GM18520 (cell line): ENCODE data around the gene OMA1.

Experiments
- ATAC-seq: cut with Tn5 transposase; IDR thresholded peaks from one replicate; pipeline ENCODE4 v1.9.1; 2021; ENCODE audit not compliant: unreplicated experiment

The OMA1 gene

DNA sequence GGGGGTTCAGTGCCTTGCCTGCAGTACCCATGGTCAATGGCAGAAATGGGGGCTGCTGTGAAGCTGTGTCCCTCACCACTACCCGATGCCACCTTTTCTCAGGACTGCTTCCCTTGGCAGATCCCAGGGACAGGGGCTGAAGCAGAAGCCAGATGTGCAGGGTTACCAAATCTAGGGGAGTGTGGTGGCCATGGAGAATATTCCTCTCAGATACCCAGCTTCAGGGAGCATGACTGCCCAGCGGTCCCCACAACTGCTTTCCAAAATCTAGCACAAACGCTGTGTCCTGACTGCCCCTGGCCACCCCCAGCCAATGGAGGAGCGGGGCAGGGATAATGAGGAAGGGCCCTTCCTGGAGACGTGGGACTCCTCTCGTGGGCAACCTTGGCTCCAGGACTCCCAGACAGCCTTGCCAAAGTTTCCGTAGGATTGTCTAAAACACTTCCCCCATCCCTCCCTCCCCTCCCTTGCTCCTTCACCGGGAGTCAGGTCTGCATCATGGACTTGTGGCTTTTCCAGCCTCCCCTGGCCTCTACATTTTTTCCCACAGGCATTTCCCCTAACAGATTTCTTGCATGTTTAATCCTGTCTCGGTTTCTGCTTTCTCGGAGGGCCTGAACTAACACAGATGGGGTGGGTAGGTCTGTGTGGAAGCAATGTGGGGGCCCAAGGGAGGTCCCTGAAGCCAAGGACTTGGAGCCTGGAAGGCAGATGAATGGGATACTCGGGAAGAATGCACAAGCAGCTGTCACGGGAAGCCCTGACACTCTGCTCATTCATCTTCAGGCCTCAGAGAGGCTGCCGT lies 80.5 kb downstream of the OMA1 start:
- ATAC-seq = no peak

DNA sequence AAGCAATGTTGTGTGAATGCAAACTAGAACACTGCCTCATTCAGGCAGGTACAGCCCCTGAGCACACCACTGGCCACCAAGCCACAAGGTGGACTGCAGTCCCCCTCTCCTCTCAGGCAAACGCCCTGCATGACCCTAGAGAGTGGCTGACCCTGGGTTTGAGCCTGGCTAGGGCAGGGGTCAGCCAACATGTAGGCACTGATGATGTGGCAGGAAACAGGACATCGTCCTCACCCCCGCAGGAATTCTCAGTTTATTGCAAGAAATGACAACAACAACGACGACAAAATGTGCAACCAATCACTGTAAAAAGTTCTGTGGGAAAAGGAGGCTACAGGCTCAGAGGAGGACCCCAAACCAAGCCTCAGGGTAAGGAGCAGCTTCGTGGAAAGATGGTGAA lies 81.3 kb downstream of the OMA1 start:
- ATAC-seq = no peak

- ATAC-seq = no peak
Observed at GRCh38 chr1:58460469-58460868, 86.1 kb downstream of the OMA1 start.

- ATAC-seq = no peak
Observed at GRCh38 chr1:58459911-58460310, 86.6 kb downstream of the OMA1 start.

DNA sequence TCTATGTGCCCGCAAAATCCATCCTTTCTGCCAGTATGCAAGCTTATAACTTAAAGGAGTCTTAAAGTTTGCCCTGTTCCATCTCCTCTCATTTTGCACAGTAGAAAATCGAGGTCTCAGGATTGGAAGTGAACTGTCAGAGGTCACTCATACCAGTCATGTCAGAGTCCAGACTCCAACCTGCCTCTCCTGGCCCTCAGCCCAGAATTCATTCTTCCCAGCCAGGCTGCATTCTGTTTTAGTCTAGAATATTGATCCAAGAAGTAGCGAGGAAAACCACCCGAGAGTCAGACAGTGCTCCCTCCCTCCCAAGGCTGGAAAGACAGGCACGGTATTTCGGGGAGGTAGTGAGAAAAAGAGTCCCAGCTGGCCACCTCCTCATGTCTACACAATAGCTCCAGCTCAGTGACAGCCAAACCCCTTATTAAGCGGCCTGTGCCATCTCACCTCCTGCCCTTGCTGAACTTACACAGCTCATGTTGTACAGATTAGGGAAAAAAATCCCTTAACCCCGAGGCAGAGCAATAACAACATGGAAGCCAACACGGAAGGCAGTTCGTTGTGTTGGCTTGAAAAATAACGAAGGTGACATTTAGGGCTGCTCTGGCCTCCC lies 89.4 kb downstream of the OMA1 start:
- ATAC-seq = no peak

DNA sequence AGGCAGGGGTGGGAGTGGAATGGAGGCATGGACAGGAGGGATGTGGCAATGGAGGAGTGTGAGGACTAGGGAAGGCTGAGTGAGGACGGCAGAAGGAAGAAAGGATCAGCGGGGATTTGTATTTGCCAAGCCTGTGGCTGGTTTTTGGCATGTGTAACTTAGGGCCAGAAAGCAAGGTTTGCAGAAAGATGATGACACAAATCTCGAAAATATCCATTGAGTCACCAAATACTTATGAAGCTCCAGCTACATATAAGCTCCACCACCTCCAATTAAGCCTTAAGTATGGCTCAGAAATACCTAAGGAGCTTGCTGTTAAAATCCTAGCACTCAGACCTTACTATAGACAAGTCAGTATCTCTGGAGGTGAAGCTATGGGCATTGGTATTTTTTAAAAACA lies 90.1 kb downstream of the OMA1 start:
- no peak for ATAC-seq

DNA sequence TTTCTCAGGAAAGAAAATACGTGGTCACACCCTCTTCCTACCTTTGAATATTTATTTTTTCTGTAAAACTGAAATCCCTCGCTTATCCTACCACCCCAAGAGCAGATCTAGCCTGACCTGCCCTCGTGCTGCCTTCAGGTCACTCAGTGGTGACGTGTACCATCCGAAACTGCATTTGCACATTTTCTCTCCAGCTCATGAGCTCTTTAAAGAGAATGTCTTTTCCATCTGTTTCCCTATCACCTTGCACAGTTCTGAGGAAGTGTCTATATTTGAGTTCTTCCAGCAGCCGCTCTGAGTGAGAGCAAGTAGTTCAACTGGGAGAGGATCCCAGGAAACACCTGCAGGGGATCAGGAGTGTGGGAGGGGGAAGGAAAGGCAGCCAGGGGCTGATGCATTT lies 91.7 kb downstream of the OMA1 start:
- no peak for ATAC-seq

DNA sequence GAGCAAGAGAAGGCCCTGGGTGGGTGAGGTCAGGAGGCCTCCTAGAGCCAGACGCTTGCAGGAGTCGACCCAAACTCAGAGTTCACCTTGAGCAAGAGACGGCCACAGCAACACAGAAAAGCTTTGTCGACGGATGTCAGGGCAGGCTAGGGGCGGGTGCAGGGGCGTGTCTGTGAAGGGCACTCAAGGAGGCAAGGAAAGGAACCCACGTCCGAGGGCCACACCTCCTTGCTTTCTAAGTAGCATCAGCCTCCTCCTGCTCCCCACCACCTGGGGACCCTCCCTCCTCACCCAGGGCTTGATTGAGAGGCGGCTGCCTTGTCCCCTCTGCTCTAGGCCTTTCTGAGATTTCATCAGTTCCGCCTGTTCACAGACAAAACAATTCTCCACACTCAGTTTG lies 92.1 kb downstream of the OMA1 start:
- no peak for ATAC-seq

- no peak for ATAC-seq
Observed at GRCh38 chr1:58451560-58452191, 94.8 kb downstream of the OMA1 start.

GRCh38 chr1:58447886-58448285 lies 98.6 kb downstream of the OMA1 start:
- ATAC-seq = no peak

GRCh38 chr1:58447042-58447441 lies 99.5 kb downstream of the OMA1 start:
- ATAC-seq = no peak

DNA sequence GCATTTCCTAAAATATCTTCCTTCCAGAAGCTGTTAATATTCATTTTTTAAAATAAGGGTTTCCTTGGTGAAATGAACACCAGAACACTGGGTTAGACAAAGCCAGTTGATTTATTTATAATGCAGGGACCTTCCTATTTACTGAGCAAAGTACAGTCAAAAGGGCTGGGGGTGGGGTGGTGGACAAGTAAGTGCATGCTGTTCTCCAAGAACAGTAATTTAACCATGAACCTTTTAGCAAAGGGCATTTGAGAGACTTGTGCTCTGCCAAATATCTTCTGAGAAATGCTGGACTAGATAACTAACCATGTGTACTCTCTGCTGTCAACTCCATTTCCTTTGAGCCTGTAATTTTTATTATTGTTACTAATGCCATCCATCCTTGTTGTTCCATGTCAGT lies 100.2 kb downstream of the OMA1 start:
- no peak for ATAC-seq

- ATAC-seq = no peak
Observed at GRCh38 chr1:58443986-58444868, 102.3 kb downstream of the OMA1 start.

DNA sequence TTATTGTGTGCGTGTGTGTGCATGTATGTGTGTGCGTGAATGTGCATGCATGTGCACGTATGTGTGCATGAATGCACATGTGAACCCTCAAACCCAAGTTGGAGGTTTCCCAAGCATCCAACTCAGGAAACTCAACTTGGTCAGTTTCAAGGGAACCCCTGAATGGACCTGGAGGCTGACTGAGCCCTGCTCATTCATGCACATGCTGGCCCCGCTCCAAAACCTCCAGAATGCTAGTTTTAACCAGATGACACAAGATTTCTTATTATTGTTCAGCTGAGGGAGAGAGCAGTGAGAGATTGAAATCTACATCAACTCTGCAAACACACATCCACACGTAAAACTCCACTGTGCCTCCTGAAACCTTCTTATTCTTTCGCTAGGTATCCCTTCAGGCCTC lies 104.4 kb downstream of the OMA1 start:
- ATAC-seq = no peak

- ATAC-seq = no peak
Observed at GRCh38 chr1:58441699-58442098, 104.8 kb downstream of the OMA1 start.

GRCh38 chr1:58440696-58441095 lies 105.8 kb downstream of the OMA1 start:
- no peak for ATAC-seq

- no peak for ATAC-seq
Observed at GRCh38 chr1:58439946-58440345, 106.6 kb downstream of the OMA1 start.

DNA sequence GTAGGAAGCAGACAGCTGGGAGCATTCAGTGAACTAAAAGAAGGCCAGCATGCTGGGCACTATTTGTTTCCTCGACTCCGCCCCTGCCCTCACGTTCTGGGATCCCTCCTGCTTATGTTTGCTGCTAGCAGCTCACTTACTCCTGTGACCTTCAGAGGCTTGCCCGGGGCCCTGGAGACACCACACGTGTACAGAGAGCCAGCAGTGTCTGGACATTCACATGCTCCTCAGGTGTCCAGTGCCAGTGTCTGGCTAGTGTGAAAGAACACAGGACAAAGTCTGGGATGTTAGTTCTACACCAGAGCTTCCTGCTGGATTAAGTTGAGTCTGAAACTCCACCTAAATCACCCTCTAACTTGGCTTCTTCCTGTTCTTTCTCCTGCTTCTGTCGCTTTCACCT lies 108.1 kb downstream of the OMA1 start:
- ATAC-seq = no peak

GRCh38 chr1:58437623-58438022 lies 108.9 kb downstream of the OMA1 start:
- no peak for ATAC-seq

- ATAC-seq = no peak
Observed at GRCh38 chr1:58436615-58437297, 109.8 kb downstream of the OMA1 start.

DNA sequence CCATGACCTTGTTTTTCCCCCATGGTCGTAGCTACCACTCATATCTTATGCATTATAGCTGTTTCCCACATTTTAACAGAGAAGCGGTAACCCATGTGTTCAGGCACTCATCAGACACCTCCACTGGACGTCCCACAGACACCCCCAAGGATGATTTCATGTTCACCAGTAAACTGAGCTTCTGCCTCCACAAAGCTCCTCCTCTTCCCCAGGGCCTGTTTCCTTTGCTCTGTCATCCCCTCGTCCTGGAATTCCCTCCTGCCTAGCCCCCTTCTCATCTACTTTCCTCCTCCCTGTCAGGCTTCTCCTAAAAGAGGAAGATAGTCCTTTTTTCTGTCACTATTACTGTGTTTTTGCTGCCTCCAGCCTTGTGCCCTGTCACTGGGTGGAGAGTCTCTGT lies 111.2 kb downstream of the OMA1 start:
- ATAC-seq = no peak
